Measurements from ENCODE around the gene FMN2. TPM values are rescaled to one million over a fixed set of nuclear protein-coding genes. Genes with fewer than 3 reads are reported as not detected.

The FMN2 gene
- total RNA-seq, 1 experiment from 2014 or later, result 39.8 TPM

GRCh38 chr1:240093120-240093961 is 1.7 kb downstream of the FMN2 start:
- no peak for DNase-seq (ENCODE audit: low read depth, low spot score)
- in situ Hi-C loops (cut with HindIII; ENCODE audit: low pct_unique_long_range_greater_than_20kb, low sequenced_read_pairs), result no loop called here

GRCh38 chr1:240094041-240094722 is 2.5 kb downstream of the FMN2 start:
- in situ Hi-C loops (cut with HindIII; ENCODE audit: low pct_unique_long_range_greater_than_20kb, low sequenced_read_pairs), result no loop called here

GRCh38 chr1:240096974-240097373 is 5.3 kb downstream of the FMN2 start:
- DNase-seq (ENCODE audit: low read depth, low spot score), result no peak
- in situ Hi-C loops (cut with HindIII; ENCODE audit: low pct_unique_long_range_greater_than_20kb, low sequenced_read_pairs), result no loop called here

More at GRCh38 chr1:240094041-240094722, 2.5 kb downstream of the FMN2 start:
- no peak for DNase-seq (ENCODE audit: low read depth, low spot score)

DNA sequence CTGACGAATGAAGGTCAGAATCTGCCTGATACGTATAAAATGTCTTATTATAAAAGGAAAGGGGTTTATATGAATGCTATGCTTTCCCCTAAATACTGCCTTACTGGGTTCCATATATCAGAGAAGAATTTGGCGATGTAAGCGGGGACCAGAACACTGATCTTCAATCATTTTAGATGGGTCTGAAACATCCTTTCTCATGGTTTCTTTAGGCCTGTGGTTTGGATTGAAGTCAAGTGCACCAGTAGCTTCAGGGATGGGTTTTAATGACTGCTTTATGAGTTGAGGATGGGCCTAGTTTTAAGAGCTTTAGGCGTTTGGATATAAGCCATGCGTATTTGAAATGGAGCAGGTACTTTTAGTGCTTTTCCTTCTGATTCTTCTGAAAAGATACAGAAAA is 6.9 kb downstream of the FMN2 start:
- no peak for DNase-seq (ENCODE audit: low read depth, low spot score)
- in situ Hi-C loops (cut with HindIII; ENCODE audit: low pct_unique_long_range_greater_than_20kb, low sequenced_read_pairs), result no loop called here

GRCh38 chr1:240099329-240099728 is 7.6 kb downstream of the FMN2 start:
- in situ Hi-C loops (cut with HindIII; ENCODE audit: low pct_unique_long_range_greater_than_20kb, low sequenced_read_pairs), result no loop called here
- DNase-seq (ENCODE audit: low read depth, low spot score), result no peak

DNA sequence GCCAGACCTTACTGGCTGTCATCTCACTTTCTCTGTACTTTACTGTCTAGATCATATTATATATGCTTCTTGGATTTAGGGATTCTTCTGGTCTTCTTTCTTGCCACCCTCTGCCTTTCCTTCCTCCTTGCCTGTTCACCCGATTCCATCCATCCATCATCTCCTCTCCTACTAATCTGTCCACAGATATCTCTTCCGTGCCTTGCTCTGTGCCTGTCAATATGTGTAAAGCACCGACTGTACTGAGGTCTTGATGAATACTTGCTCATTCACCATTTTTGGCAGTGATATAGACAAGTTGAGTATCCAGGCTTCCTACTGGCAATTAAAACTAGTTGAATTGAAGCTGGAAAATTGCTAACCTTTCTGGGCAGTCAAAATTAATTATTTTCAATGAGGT is 8.1 kb downstream of the FMN2 start:
- DNase-seq (ENCODE audit: low read depth, low spot score), result no peak
- in situ Hi-C loops (cut with HindIII; ENCODE audit: low pct_unique_long_range_greater_than_20kb, low sequenced_read_pairs), result no loop called here

DNA sequence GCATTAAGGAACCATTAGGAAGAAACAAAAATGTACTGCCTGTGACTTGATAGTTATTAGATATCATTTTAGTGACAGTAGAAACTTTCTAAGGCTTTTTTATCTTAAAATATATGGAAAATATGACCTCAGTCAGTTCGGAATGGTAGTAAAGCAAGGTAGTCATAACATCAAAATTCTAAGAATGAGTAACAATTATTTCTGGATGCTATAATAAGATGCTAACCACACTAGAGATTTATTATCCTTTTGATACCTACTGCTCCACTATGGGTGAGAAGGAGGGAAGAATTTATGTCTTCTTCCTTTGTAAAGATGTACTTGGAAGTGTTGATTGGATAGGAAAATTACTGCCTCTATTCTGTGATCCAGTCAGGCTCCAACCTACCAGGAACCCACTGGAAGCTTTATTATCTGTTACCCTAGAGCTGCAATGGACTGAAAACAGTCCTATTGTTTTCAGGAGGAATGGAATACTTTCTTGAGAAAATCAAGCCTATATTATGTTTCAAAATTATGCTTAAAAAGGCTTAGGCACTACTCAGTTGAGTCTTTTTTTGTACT is 8.8 kb downstream of the FMN2 start:
- no peak for DNase-seq (ENCODE audit: low read depth, low spot score)
- in situ Hi-C loops (cut with HindIII; ENCODE audit: low pct_unique_long_range_greater_than_20kb, low sequenced_read_pairs), result no loop called here

- in situ Hi-C loops (cut with HindIII; ENCODE audit: low pct_unique_long_range_greater_than_20kb, low sequenced_read_pairs), result no loop called here
- no peak for DNase-seq (ENCODE audit: low read depth, low spot score)
Observed at GRCh38 chr1:240101306-240101705, 9.6 kb downstream of the FMN2 start.

DNA sequence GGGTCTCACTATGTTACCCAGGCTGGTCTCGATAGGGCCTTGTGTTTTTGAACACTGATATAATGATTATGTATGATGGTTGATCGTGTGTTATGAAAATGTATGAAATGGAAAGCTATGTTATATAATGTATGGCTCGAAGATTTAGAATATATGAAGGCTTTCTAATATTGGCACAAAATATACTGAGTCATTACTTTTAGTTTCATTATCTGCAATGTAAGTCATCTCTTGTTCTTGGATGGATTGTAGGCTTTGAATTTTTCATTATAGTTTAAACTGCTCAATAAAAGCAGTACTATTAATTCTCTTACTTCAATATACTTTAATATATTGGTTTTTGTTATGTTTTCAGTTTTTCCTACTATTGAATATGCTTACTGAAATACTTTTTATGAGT is 10.1 kb downstream of the FMN2 start:
- in situ Hi-C loops (cut with HindIII; ENCODE audit: low pct_unique_long_range_greater_than_20kb, low sequenced_read_pairs), result no loop called here
- DNase-seq (ENCODE audit: low read depth, low spot score), result no peak

DNA sequence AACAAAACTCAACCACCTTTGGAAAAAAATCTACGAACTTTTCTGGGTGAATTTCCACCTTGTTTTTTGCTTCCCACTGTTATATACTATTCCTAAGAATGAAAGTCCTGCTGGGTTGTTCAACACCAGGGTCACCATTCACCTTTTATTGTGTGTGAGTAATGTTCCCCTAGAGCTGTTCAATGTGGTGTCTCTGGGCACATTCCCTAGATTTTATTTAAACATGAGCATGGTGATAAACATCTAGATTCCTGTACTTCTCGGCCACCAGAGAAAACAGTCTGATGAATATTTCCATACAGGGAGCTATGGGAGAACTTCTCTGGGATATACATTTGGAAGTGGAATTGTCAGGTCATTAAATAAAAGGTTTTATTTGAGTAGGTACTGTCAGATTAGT is 13.0 kb downstream of the FMN2 start:
- no peak for DNase-seq (ENCODE audit: low read depth, low spot score)
- in situ Hi-C loops (cut with HindIII; ENCODE audit: low pct_unique_long_range_greater_than_20kb, low sequenced_read_pairs), result no loop called here

DNA sequence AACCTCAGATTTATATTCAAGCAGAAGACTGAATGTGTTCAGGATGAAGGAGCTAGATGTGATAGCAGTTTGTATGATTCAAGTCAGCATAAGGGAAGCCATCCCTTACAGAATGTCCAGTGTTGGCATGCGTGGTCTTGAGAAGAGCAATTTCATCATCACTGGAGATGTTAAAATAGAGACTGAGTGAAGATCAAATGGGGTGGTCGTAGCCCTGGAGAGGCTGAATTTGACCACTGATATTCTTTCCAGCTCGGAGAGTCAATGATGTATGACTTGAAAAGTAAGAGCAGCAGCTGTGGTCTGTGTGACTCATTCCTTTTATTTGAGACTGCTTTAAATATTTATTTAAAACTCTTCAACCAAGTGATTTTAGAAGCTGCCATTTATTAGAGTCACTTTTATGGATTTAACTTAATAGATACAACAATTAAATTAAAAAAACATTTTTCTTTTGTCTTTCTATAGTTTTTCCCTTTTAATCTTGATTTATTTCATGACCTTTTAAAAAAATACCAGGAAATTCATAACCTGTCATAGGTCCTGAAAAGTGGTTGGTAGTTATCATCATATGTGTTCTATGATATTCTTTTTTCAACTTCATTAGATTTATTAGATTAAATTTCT is 15.5 kb downstream of the FMN2 start:
- in situ Hi-C loops (cut with HindIII; ENCODE audit: low pct_unique_long_range_greater_than_20kb, low sequenced_read_pairs), result no loop called here
- DNase-seq (ENCODE audit: low read depth, low spot score), result no peak

GRCh38 chr1:240109130-240109529 is 17.4 kb downstream of the FMN2 start:
- peak; percentile 24 for DNase-seq (ENCODE audit: low read depth, low spot score)
- in situ Hi-C loops (cut with HindIII; ENCODE audit: low pct_unique_long_range_greater_than_20kb, low sequenced_read_pairs), result no loop called here

DNA sequence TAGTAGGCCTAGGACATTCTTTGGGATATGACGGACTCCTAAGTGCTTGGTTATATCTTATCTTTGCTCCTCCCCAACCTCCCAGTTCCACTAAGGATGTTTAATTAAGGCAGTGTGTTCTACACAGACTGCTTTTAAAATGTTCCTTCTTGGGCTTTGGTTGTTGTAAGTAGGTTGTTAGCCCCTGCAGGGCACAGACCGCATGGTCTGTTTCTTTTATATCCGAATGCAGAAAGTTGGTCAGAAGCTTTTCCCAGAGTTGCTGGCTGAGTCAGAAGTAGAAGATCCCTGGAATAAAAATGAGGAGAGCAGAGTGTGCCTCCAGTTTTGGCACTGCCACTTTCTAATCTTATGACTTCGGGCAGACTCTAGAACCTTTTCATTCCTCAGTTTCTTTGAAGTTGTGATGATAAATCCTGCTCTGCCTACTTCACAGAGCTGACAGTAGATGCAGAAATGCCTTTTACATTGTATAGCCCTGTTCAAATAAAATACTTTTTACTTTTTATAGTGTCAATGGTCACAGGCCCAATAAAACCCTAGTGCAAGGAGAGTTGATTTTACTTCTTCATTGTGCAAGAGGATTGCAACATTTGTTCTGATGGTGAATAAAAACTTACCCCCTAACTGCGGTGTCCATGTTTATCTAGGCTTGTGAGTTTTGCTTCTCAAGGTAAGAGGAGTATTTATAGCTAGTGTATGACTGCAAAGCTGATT is 18.4 kb downstream of the FMN2 start:
- in situ Hi-C loops (cut with HindIII; ENCODE audit: low pct_unique_long_range_greater_than_20kb, low sequenced_read_pairs), result no loop called here

GRCh38 chr1:240111558-240111957 is 19.9 kb downstream of the FMN2 start:
- DNase-seq (ENCODE audit: low read depth, low spot score), result no peak
- in situ Hi-C loops (cut with HindIII; ENCODE audit: low pct_unique_long_range_greater_than_20kb, low sequenced_read_pairs), result no loop called here

More for the DNA sequence above, 18.4 kb downstream of the FMN2 start:
- DNase-seq (ENCODE audit: low read depth, low spot score), result no peak

DNA sequence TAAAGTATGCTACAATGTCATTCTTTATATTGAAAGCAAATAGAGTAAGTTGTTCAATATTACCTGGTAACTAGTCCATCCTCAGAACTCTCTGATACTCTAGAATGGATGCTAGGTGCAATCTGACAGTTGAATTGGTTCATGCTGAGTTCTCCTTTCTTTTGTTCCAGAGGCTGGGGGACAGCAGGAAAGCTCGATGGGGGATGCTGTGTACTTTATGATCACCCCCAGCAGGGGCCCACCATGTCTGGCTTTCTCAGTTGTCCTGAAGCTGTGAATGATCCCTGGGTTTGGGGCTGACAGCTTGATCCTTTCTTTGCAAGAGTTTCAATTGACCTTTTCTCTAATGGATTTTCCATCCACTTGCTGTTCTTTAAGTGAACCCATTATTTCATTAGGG is 22.5 kb downstream of the FMN2 start:
- DNase-seq (ENCODE audit: low read depth, low spot score), result no peak

DNA sequence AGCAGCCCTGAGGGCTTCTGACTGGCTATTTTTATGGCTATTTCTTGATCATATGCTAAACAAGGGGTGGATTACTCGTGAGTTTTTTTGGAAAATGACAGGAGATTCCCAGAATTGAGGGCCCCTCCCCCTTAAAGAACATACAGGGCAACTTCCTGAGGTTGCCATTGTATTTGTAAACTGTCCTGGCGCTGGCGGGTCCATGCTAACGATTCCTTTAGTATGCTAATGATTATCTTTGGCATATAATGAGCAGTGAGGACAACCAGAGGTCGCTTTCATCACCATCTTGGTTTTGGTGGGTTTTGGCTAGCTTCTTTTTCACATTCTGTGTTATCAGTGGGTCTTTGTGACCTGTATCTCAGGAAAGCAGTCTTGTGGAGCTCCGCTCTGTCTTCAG is 24.1 kb downstream of the FMN2 start:
- DNase-seq (ENCODE audit: low read depth, low spot score), result no peak
- in situ Hi-C loops (cut with HindIII; ENCODE audit: low pct_unique_long_range_greater_than_20kb, low sequenced_read_pairs), result no loop called here

More for the DNA sequence above, 22.5 kb downstream of the FMN2 start:
- in situ Hi-C loops (cut with HindIII; ENCODE audit: low pct_unique_long_range_greater_than_20kb, low sequenced_read_pairs), result no loop called here

DNA sequence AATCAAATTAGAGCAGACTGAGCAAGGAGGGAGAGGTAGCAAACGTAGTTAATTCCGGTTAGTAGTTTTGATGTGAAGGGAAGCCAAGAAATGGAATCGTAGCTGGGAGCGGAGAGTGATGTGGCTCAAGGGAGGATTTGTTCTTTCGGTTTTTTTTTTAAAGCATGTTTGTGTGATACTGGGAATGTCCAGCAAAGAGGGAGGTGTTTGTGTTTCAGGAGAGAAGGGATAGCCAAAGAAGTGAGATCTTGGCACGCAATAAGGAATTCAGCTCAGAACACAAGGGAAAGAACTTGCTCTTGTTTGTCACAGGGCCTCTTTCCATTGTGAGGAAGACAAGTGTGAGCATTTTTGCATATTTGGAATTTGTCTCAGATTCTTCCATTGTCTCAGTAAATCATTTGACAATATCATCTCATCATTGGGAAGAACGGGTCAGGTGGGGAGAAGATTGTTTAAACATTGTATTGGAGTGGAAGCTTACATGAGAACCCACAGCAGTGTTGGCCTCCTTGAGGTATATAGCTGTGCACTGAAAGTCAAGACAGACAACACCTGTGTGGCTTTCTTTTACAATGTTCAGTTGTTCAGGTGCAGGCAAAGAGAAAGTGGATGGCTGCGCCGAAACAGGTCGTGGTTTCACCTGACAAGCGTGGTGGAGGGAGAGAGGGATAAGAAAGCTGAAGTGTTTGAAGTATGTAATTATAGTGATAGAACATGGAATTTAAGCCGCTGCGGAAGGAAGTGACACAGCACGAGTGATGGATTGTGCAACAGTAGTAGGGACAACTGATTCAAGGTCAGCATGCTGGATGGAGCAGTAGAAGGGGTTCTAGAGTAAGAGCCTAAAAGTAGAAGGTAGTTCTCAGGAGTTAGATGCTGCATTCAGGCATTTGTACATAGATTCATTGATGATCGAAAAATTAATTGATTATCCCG is 25.4 kb downstream of the FMN2 start:
- DNase-seq (ENCODE audit: low read depth, low spot score), result no peak
- in situ Hi-C loops (cut with HindIII; ENCODE audit: low pct_unique_long_range_greater_than_20kb, low sequenced_read_pairs), result no loop called here
